Measurements from ENCODE around the gene HRCT1. TPM values are rescaled to one million over a fixed set of nuclear protein-coding genes. Genes with fewer than 3 reads are reported as not detected.

The HRCT1 gene
- total RNA-seq, 1 experiment from 2014 or later = not detected

- ChIA-PET POLR2A (ENCODE audit: low non-redundant PET) (no interaction called here), CTCF (interaction anchor here (1.5 kb wide), 1 partner anchor 36 kb away, joined by 3 read pairs; no protein-coding TSS in a partner anchor)
- Histone ChIP-seq H3K4me3 (ENCODE audit: low read depth, low read length, poor library complexity, severe bottlenecking) (no peak overlapping the region), H3K27me3 (replicated peaks; ENCODE audit: insufficient read depth, low read depth, low read length, poor library complexity) (no peaks in the 10 kb centered on the region), H3K36me3 (ENCODE audit: insufficient read depth, low read length, poor library complexity, severe bottlenecking) (no peaks in the 10 kb centered on the region), H3K9me3 (ENCODE audit: low read depth, low read length, poor library complexity, severe bottlenecking) (no peaks in the 10 kb centered on the region), H3K27ac (ENCODE audit: low read depth, low read length, poor library complexity, severe bottlenecking) (peak overlapping the region; percentile 77), H3K4me1 (ENCODE audit: insufficient read depth, low read length, poor library complexity, severe bottlenecking) (peaks cover 43% of the 10 kb centered on the region)
- no peak for DNase-seq (ENCODE audit: low spot score)
- TF ChIP-seq EZH2 (IDR thresholded peaks at IDR 0.05; ENCODE audit: borderline replicate concordance, low read depth, low read length, poor library complexity, severe bottlenecking) (no peak), CTCF (conservative IDR thresholded peaks at IDR 0.05; ENCODE audit: low read depth, low read length) (no peak)
- no TSS peak for BruUV-seq (replicated peaks)
- intact Hi-C loops (cut with micrococcal nuclease; ENCODE audit: unreplicated experiment) = no loop called here
These were observed 3.9 kb downstream of the HRCT1 start for GRCh38 chr9:35909687-35910612.

DNA sequence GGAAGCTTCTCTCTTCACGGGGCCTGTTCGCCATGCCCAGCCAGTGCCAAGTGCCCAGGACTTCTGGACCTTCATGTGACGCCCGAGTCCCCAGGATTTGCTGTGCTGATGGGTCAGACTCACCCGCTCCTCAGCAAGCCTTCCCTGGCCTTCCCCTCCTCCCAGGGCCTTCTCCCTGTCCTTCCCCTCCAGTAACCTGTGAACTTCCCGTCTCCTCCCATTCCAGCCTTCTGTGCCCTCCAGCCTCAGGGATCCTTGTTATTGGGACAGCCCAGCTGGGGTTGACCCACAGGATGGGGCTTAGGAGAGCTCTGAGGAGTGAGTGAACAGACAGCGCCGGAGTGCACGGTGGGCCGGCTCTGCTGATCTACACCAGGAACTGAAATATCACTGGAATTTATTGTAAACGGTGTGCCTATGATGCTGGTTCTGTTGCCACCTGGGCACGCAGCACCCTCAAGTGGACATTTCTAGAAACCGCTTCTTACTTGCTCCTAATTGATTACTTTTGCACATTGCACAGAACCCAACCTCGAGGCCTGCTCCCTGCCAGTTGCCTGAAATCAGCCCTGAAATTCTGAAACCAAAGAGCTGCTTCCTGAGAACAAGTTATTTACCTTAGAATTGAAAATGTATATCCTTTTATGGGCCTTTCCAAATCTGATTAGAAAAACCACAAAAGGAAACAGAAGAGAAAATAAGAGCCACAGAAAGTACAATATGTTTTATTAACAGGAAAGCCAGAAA is 4.8 kb downstream of the HRCT1 start:
- no peaks in the 10 kb centered on the region for H3K36me3 ChIP-seq (ENCODE audit: insufficient read depth, low read length, poor library complexity, severe bottlenecking)
- no TSS peak for BruUV-seq (replicated peaks)
- H3K9me3 ChIP-seq (ENCODE audit: low read depth, low read length, poor library complexity, severe bottlenecking) = no peaks in the 10 kb centered on the region
- peak overlapping the region; percentile 50 for H3K27ac ChIP-seq (ENCODE audit: low read depth, low read length, poor library complexity, severe bottlenecking)
- no peaks in the 10 kb centered on the region for H3K27me3 ChIP-seq (replicated peaks; ENCODE audit: insufficient read depth, low read depth, low read length, poor library complexity)
- POLR2A ChIA-PET (ENCODE audit: low non-redundant PET) = no interaction called here
- H3K4me3 ChIP-seq (ENCODE audit: low read depth, low read length, poor library complexity, severe bottlenecking) = no peak overlapping the region
- CTCF ChIA-PET = no interaction called here
- intact Hi-C loops (cut with micrococcal nuclease; ENCODE audit: unreplicated experiment) = no loop called here
- TF ChIP-seq CTCF (conservative IDR thresholded peaks at IDR 0.05; ENCODE audit: low read depth, low read length) (peak; percentile 68), EZH2 (IDR thresholded peaks at IDR 0.05; ENCODE audit: borderline replicate concordance, low read depth, low read length, poor library complexity, severe bottlenecking) (no peak)
- peaks cover 36% of the 10 kb centered on the region for H3K4me1 ChIP-seq (ENCODE audit: insufficient read depth, low read length, poor library complexity, severe bottlenecking)
- DNase-seq (ENCODE audit: low spot score) = peak; percentile 75

DNA sequence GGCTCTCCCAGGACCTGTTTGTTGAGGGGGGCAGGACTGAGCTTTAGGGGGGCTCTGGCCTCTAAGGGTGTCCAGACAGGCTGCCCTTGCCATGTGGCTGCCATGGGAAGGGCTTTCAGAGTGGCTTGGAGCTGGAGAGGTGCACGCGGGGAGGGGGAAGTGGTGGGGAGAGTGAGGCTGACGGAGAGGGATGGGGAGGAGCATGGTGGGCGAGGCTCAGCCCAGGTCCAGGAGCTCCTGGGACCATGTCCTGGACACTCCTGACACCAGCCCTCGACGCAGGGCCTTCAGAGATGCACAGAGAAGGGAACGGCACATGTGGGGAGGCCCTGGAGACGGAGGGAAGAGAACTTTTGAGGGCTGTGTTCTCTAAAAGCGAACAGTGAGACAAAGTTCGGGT is 5.7 kb downstream of the HRCT1 start:
- intact Hi-C loops (cut with micrococcal nuclease; ENCODE audit: unreplicated experiment) = no loop called here

More for the DNA sequence above, 5.7 kb downstream of the HRCT1 start:
- peaks cover 30% of the 10 kb centered on the region for H3K4me1 ChIP-seq (ENCODE audit: insufficient read depth, low read length, poor library complexity, severe bottlenecking)
- ChIA-PET CTCF (no interaction called here), POLR2A (ENCODE audit: low non-redundant PET) (no interaction called here)
- DNase-seq (ENCODE audit: low spot score) = no peak
- H3K9me3 ChIP-seq (ENCODE audit: low read depth, low read length, poor library complexity, severe bottlenecking) = no peaks in the 10 kb centered on the region
- no peak overlapping the region for H3K4me3 ChIP-seq (ENCODE audit: low read depth, low read length, poor library complexity, severe bottlenecking)
- TF ChIP-seq EZH2 (IDR thresholded peaks at IDR 0.05; ENCODE audit: borderline replicate concordance, low read depth, low read length, poor library complexity, severe bottlenecking) (no peak), CTCF (conservative IDR thresholded peaks at IDR 0.05; ENCODE audit: low read depth, low read length) (no peak)
- BruUV-seq (replicated peaks) = no TSS peak
- H3K27ac ChIP-seq (ENCODE audit: low read depth, low read length, poor library complexity, severe bottlenecking) = no peak overlapping the region
- H3K36me3 ChIP-seq (ENCODE audit: insufficient read depth, low read length, poor library complexity, severe bottlenecking) = no peaks in the 10 kb centered on the region
- H3K27me3 ChIP-seq (replicated peaks; ENCODE audit: insufficient read depth, low read depth, low read length, poor library complexity) = no peaks in the 10 kb centered on the region
